ENCODE results near the gene VPREB3.

The VPREB3 gene

GRCh38 chr22:23800297-23801237, 46.3 kb upstream of the VPREB3 start:
- Histone ChIP-seq H3K36me3 (peaks cover 83% of the 10 kb centered on the region), H3K27me3 (no peaks in the 10 kb centered on the region), H3K4me3 (ENCODE audit: low read depth in 1 of 2, low read length in 1 of 2) (no peak overlapping the region), H3K9me3 (no peaks in the 10 kb centered on the region), H3K4me1 (ENCODE audit: control insufficient read depth in 1 of 2, insufficient read depth in 1 of 2, low read depth in 1 of 2, low read length in 1 of 2) (no peaks in the 10 kb centered on the region), H3K27ac (no peak overlapping the region)
- no peak for TF ChIP-seq CTCF (IDR thresholded peaks at IDR 0.05)

GRCh38 chr22:23796461-23796860, 42.2 kb upstream of the VPREB3 start:
- H3K9me3 ChIP-seq = no peaks in the 10 kb centered on the region
- no peaks in the 10 kb centered on the region for H3K27me3 ChIP-seq
- H3K36me3 ChIP-seq = peaks cover 78% of the 10 kb centered on the region
- H3K27ac ChIP-seq = no peak overlapping the region
- H3K4me3 ChIP-seq (ENCODE audit: low read depth in 1 of 2, low read length in 1 of 2) = no peak overlapping the region
- H3K4me1 ChIP-seq (ENCODE audit: control insufficient read depth in 1 of 2, insufficient read depth in 1 of 2, low read depth in 1 of 2, low read length in 1 of 2) = no peaks in the 10 kb centered on the region
- TF ChIP-seq CTCF (IDR thresholded peaks at IDR 0.05) = no peak

- no peak for TF ChIP-seq CTCF (IDR thresholded peaks at IDR 0.05)
- no peaks in the 10 kb centered on the region for H3K4me1 ChIP-seq (ENCODE audit: control insufficient read depth in 1 of 2, insufficient read depth in 1 of 2, low read depth in 1 of 2, low read length in 1 of 2)
- peaks cover 56% of the 10 kb centered on the region for H3K36me3 ChIP-seq
- H3K27ac ChIP-seq = no peak overlapping the region
- no peaks in the 10 kb centered on the region for H3K9me3 ChIP-seq
- H3K4me3 ChIP-seq (ENCODE audit: low read depth in 1 of 2, low read length in 1 of 2) = no peak overlapping the region
- no peaks in the 10 kb centered on the region for H3K27me3 ChIP-seq
These were observed 39.1 kb upstream of the VPREB3 start for GRCh38 chr22:23793326-23793725.

- TF ChIP-seq CTCF (IDR thresholded peaks at IDR 0.05) = no peak
- Histone ChIP-seq H3K4me3 (ENCODE audit: low read depth in 1 of 2, low read length in 1 of 2) (no peak overlapping the region), H3K9me3 (no peaks in the 10 kb centered on the region), H3K36me3 (peaks cover 48% of the 10 kb centered on the region), H3K4me1 (ENCODE audit: control insufficient read depth in 1 of 2, insufficient read depth in 1 of 2, low read depth in 1 of 2, low read length in 1 of 2) (peaks cover 8% of the 10 kb centered on the region in 2 experiments), H3K27me3 (no peaks in the 10 kb centered on the region), H3K27ac (no peak overlapping the region)
These were observed 37.8 kb upstream of the VPREB3 start for GRCh38 chr22:23791738-23792645.

- no peak for TF ChIP-seq CTCF (IDR thresholded peaks at IDR 0.05)
- peaks cover 41% of the 10 kb centered on the region for H3K36me3 ChIP-seq
- no peak overlapping the region for H3K4me3 ChIP-seq (ENCODE audit: low read depth in 1 of 2, low read length in 1 of 2)
- no peaks in the 10 kb centered on the region for H3K9me3 ChIP-seq
- no peak overlapping the region for H3K27ac ChIP-seq
- H3K4me1 ChIP-seq (ENCODE audit: control insufficient read depth in 1 of 2, insufficient read depth in 1 of 2, low read depth in 1 of 2, low read length in 1 of 2) = peaks cover 13 to 14% of the 10 kb centered on the region in 2 experiments
- H3K27me3 ChIP-seq = no peaks in the 10 kb centered on the region
These were observed 36.9 kb upstream of the VPREB3 start for GRCh38 chr22:23790819-23791737.

All from neutrophil (primary cell).